Activated naive CD8-positive, alpha-beta T cell (primary cell): ENCODE measurements around the gene H6PD.
A peak's percentile ranks its signal among the peaks of the same experiment; 100 is the strongest.

Source experiments
- H3K27ac Mint-ChIP-seq: one replicate; pipeline ENCODE4 v1.8.0; 2021; ENCODE audit warnings: mixed read lengths
- H3K27me3 Mint-ChIP-seq: one replicate; pipeline ENCODE4 v1.8.0; 2021; ENCODE audit warnings: mixed read lengths
- H3K36me3 Mint-ChIP-seq: one replicate; pipeline ENCODE4 v1.8.0; 2021; ENCODE audit warnings: mixed read lengths
- H3K4me1 Mint-ChIP-seq: one replicate; pipeline ENCODE4 v1.8.0; 2021; ENCODE audit warnings: low read depth, mixed read lengths
- H3K4me3 Mint-ChIP-seq: one replicate; pipeline ENCODE4 v1.8.0; 2021; ENCODE audit warnings: mild to moderate bottlenecking, mixed read lengths
- H3K9me3 Mint-ChIP-seq: one replicate; pipeline ENCODE4 v1.8.0; 2021; ENCODE audit warnings: low read depth, mixed read lengths

The H6PD gene

GRCh38 chr1:9282696-9282955 is 48.1 kb downstream of the H6PD start:
- Mint-ChIP-seq H3K4me3 (no peak overlapping the region), H3K27ac (no peak overlapping the region), H3K9me3 (no peaks in the 10 kb centered on the region), H3K36me3 (no peaks in the 10 kb centered on the region), H3K27me3 (no peaks in the 10 kb centered on the region), H3K4me1 (peaks cover 47% of the 10 kb centered on the region)

- H3K4me3 Mint-ChIP-seq: no peak overlapping the region
- peaks cover 3% of the 10 kb centered on the region for H3K9me3 Mint-ChIP-seq
- H3K27ac Mint-ChIP-seq: no peak overlapping the region
- H3K27me3 Mint-ChIP-seq: no peaks in the 10 kb centered on the region
- peaks cover 3% of the 10 kb centered on the region for H3K36me3 Mint-ChIP-seq
- peaks cover 45% of the 10 kb centered on the region for H3K4me1 Mint-ChIP-seq
Observed at GRCh38 chr1:9284061-9284460, 49.5 kb downstream of the H6PD start.

GRCh38 chr1:9286556-9286955 is 52.0 kb downstream of the H6PD start:
- H3K4me1 Mint-ChIP-seq: peaks cover 34% of the 10 kb centered on the region
- peaks cover 3% of the 10 kb centered on the region for H3K36me3 Mint-ChIP-seq
- H3K27me3 Mint-ChIP-seq: no peaks in the 10 kb centered on the region
- H3K9me3 Mint-ChIP-seq: peaks cover 4% of the 10 kb centered on the region
- no peak overlapping the region for H3K27ac Mint-ChIP-seq
- H3K4me3 Mint-ChIP-seq: no peak overlapping the region

- Mint-ChIP-seq H3K4me3 (no peak overlapping the region), H3K27ac (no peak overlapping the region)
Observed at GRCh38 chr1:9289090-9289534, 54.5 kb downstream of the H6PD start.

GRCh38 chr1:9289711-9290485 is 55.3 kb downstream of the H6PD start:
- no peaks in the 10 kb centered on the region for H3K27me3 Mint-ChIP-seq
- peaks cover 12% of the 10 kb centered on the region for H3K4me1 Mint-ChIP-seq
- no peak overlapping the region for H3K27ac Mint-ChIP-seq
- no peak overlapping the region for H3K4me3 Mint-ChIP-seq
- peaks cover 4% of the 10 kb centered on the region for H3K9me3 Mint-ChIP-seq
- H3K36me3 Mint-ChIP-seq: peaks cover 3% of the 10 kb centered on the region

More at GRCh38 chr1:9289090-9289534, 54.5 kb downstream of the H6PD start:
- Mint-ChIP-seq H3K4me1 (peaks cover 19% of the 10 kb centered on the region), H3K27me3 (no peaks in the 10 kb centered on the region), H3K36me3 (peaks cover 3% of the 10 kb centered on the region), H3K9me3 (peaks cover 4% of the 10 kb centered on the region)

- Mint-ChIP-seq H3K27ac (peak overlapping the region; percentile 34), H3K9me3 (peaks cover 4% of the 10 kb centered on the region), H3K4me1 (peaks cover 14% of the 10 kb centered on the region), H3K4me3 (peak overlapping the region; percentile 70), H3K27me3 (no peaks in the 10 kb centered on the region), H3K36me3 (peaks cover 3% of the 10 kb centered on the region)
Observed at GRCh38 chr1:9291914-9292360, 57.4 kb downstream of the H6PD start.

GRCh38 chr1:9292361-9293240 is 58.0 kb downstream of the H6PD start, which contains the start of gene SPSB1:
Gene SPSB1 (plus strand): TSS chr1:9292894. CDS start chr1:9355892, 62,998 bp downstream.
- no peaks in the 10 kb centered on the region for H3K27me3 Mint-ChIP-seq
- H3K4me1 Mint-ChIP-seq: peaks cover 14% of the 10 kb centered on the region
- peaks cover 3% of the 10 kb centered on the region for H3K36me3 Mint-ChIP-seq
- H3K27ac Mint-ChIP-seq: peak within 1 kb of the TSS; percentile 34
- peaks cover 4% of the 10 kb centered on the region for H3K9me3 Mint-ChIP-seq
- H3K4me3 Mint-ChIP-seq: peak within 1 kb of the TSS; percentile 70

GRCh38 chr1:9293241-9293532 is 58.6 kb downstream of the H6PD start:
- peaks cover 14% of the 10 kb centered on the region for H3K4me1 Mint-ChIP-seq
- no peak overlapping the region for H3K4me3 Mint-ChIP-seq
- peaks cover 4% of the 10 kb centered on the region for H3K9me3 Mint-ChIP-seq
- H3K27ac Mint-ChIP-seq: no peak overlapping the region
- H3K36me3 Mint-ChIP-seq: peaks cover 3% of the 10 kb centered on the region
- no peaks in the 10 kb centered on the region for H3K27me3 Mint-ChIP-seq

GRCh38 chr1:9293533-9294404 is 59.2 kb downstream of the H6PD start:
- Mint-ChIP-seq H3K27ac (no peak overlapping the region), H3K36me3 (peaks cover 3% of the 10 kb centered on the region), H3K9me3 (peaks cover 4% of the 10 kb centered on the region), H3K4me3 (no peak overlapping the region), H3K27me3 (no peaks in the 10 kb centered on the region), H3K4me1 (peaks cover 14% of the 10 kb centered on the region)

GRCh38 chr1:9294405-9294773 is 59.8 kb downstream of the H6PD start:
- Mint-ChIP-seq H3K9me3 (no peaks in the 10 kb centered on the region), H3K27me3 (no peaks in the 10 kb centered on the region), H3K4me3 (no peak overlapping the region), H3K36me3 (no peaks in the 10 kb centered on the region), H3K27ac (no peak overlapping the region), H3K4me1 (peaks cover 11% of the 10 kb centered on the region)

GRCh38 chr1:9294910-9295636 is 60.5 kb downstream of the H6PD start:
- Mint-ChIP-seq H3K4me3 (no peak overlapping the region), H3K4me1 (peaks cover 6% of the 10 kb centered on the region), H3K9me3 (no peaks in the 10 kb centered on the region), H3K27ac (no peak overlapping the region), H3K27me3 (no peaks in the 10 kb centered on the region), H3K36me3 (no peaks in the 10 kb centered on the region)

GRCh38 chr1:9295884-9296283 is 61.3 kb downstream of the H6PD start:
- H3K27ac Mint-ChIP-seq: no peak overlapping the region
- peaks cover 5% of the 10 kb centered on the region for H3K4me1 Mint-ChIP-seq
- no peak overlapping the region for H3K4me3 Mint-ChIP-seq
- no peaks in the 10 kb centered on the region for H3K9me3 Mint-ChIP-seq
- no peaks in the 10 kb centered on the region for H3K36me3 Mint-ChIP-seq
- no peaks in the 10 kb centered on the region for H3K27me3 Mint-ChIP-seq

GRCh38 chr1:9296850-9297249 is 62.3 kb downstream of the H6PD start:
- H3K27ac Mint-ChIP-seq: no peak overlapping the region
- H3K36me3 Mint-ChIP-seq: no peaks in the 10 kb centered on the region
- H3K4me3 Mint-ChIP-seq: no peak overlapping the region
- H3K27me3 Mint-ChIP-seq: no peaks in the 10 kb centered on the region
- no peaks in the 10 kb centered on the region for H3K9me3 Mint-ChIP-seq
- peaks cover 5% of the 10 kb centered on the region for H3K4me1 Mint-ChIP-seq

- H3K4me1 Mint-ChIP-seq: peaks cover 5% of the 10 kb centered on the region
- no peak overlapping the region for H3K27ac Mint-ChIP-seq
- no peak overlapping the region for H3K4me3 Mint-ChIP-seq
- H3K27me3 Mint-ChIP-seq: no peaks in the 10 kb centered on the region
- no peaks in the 10 kb centered on the region for H3K9me3 Mint-ChIP-seq
- no peaks in the 10 kb centered on the region for H3K36me3 Mint-ChIP-seq
Observed at GRCh38 chr1:9297831-9298230, 63.3 kb downstream of the H6PD start.
